GM12873 (cell line): Measurements from ENCODE around the gene FLAD1.

Experiments used
- TF ChIP-seq, protein P1 (sequence below): IDR thresholded peaks from 2 replicates; pipeline ENCODE4 v1.5.1; 2012; ENCODE audit warnings: low read depth, mild to moderate bottlenecking, moderate library complexity, low read length, control low read depth; ENCODE audit not compliant: insufficient read depth; ENCODE audit errors: missing control alignments

Gene FLAD1

DNA sequence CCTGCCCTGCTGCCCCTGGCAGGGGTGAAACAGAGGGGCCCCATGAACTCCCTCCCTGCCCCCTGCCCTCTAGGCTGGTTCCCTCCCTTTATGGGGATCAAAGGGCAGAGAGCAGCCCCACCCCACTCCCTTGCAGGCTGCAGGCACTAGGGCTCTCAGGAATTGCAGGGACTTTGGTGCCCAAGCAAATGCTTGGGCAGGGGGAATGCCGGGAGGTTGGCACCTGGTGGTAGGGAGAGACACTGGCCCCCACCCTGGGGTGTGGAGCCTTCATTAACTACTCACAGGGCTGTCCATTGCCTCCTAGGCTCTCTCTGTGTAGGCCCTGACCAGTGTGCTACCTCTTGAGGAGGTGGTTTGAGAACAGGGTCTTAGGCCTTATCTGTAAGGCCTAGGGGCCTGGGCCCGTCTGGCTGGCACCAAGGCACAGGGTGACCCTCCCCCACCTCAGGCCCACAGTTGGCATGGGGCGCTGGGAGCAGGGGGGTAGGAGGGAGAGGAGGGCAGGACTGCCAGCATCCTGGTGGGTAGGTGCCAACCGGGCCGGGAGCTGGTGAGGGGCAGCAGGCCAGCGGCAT, 24.2 kb downstream of the FLAD1 start:
- TF ChIP-seq, protein P1, sequence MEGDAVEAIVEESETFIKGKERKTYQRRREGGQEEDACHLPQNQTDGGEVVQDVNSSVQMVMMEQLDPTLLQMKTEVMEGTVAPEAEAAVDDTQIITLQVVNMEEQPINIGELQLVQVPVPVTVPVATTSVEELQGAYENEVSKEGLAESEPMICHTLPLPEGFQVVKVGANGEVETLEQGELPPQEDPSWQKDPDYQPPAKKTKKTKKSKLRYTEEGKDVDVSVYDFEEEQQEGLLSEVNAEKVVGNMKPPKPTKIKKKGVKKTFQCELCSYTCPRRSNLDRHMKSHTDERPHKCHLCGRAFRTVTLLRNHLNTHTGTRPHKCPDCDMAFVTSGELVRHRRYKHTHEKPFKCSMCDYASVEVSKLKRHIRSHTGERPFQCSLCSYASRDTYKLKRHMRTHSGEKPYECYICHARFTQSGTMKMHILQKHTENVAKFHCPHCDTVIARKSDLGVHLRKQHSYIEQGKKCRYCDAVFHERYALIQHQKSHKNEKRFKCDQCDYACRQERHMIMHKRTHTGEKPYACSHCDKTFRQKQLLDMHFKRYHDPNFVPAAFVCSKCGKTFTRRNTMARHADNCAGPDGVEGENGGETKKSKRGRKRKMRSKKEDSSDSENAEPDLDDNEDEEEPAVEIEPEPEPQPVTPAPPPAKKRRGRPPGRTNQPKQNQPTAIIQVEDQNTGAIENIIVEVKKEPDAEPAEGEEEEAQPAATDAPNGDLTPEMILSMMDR, result no peak

DNA sequence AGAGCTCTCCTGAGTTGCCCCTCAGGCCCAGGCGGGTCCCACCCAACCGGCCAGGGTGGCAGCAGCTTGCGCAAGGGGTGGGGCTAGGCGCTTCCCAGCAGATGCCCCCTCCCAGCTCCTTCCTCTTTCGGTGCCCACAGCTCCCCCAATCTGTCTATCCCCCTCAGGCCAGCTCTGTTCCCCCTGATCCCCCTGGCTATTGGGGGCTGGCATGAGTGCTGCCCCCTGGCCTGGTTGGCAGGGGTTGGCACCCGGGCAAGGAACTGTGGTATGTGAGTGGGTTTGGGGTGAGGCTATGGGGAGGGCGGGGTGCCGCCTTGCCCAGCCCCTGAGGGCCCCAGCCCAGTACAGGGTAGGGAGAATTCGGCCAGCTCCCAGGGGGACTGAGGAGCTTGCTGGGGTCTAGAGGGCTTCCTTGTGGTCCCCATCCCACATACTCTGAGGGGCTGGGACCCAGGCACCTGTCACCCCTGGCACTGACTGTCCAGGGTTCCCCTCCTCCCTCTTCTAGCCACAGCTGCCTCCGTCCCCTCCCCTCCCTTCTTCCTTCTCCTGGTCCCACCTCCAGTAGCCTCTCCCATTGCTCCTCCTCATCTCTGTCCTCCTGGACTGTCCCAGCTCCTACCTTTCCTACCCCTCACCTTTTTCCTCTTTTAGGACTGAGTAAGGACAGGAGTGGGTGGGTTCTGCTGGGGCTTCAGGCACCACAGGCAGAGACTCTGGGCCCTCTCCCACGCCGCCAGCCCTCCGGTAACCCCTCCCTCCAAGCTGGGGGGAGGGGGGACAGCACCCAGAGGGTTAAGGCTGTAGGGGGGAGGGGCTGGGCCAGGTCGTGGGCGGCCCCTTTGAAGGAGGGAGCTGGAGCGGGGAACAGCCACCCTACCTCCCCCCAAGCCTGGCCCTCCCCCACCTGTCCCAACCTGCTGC, 25.1 kb downstream of the FLAD1 start:
- TF ChIP-seq, protein P1, result no peak

DNA sequence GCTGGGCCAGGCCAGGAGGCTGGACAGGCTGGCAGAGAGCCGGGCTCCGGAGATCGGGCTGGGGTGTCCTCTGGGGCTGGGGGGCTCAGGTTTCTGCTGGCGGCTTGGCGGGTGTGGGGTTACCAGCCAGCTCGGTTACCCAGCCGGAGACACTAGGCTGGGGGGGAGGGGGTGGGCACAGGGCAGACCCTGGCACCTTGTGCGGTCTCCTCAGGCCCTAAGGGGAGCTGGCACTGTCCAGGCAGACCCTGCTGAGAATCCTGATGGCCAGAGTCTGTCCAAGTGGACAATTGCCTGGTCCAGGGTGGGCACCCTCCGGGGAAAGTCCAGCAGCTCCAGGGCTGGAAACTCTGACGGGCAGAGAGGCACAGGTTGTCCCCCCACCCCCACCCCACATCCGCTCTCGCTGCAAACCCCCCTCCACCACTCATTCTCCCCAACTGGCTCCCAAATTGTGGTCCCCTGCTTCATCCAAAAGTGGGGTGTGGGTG, 26.1 kb downstream of the FLAD1 start:
- TF ChIP-seq, protein P1, result no peak

DNA sequence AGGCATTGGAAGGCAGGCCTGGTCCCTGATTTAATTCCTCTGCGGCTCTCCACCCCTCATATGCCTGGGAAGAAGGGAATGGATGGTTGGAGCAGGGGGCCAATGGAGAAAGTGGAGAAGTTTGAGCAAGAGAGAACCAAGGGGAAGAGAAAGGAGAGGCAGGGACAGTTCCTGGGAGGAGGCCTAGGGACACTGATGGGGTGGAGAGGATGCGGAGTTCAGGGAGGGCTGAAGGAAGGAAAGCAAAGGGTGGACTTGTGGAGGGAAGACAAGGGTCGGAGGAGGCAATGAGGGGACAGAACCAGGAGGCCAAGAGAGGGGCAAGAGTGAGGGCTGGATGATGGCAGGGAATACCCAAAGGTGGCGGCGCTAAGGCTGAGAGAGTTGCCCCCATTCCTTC, 26.6 kb downstream of the FLAD1 start:
- TF ChIP-seq, protein P1, result no peak

DNA sequence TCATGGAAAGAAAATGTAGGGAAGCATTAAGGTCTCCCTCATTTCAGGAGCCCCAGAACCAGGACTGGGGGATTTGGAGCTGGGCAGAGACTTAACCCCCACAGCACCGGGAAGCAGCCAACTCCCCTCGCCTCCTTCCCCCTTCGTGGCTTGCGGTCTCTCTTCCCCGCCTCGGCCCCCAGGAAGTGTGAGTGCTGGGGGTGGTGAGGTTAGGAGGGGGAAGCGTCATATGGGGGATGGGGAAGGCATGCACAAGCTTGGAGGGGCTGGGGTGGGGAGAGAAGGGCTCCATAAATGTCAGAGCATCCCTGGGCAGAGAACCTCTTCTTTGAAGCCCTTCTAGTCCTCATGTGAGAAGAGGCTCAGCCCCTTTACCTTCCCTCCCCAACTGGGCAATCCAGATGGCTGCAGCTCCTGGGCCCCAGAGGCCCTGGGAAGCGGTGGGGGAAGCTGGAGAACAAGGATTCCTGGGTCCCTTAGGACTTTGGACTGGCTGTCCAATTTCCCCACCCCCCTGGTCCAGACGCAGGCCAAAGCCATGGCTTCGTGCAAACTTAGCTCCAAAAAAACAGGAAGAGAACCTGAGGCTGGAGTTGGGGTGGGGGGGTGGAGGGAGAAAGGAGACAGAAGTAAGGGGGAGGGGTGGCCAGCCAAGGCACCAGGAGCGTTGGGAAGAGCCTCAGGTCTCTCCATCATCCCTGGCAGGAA, 27.2 kb downstream of the FLAD1 start:
- TF ChIP-seq, protein P1, result no peak

DNA sequence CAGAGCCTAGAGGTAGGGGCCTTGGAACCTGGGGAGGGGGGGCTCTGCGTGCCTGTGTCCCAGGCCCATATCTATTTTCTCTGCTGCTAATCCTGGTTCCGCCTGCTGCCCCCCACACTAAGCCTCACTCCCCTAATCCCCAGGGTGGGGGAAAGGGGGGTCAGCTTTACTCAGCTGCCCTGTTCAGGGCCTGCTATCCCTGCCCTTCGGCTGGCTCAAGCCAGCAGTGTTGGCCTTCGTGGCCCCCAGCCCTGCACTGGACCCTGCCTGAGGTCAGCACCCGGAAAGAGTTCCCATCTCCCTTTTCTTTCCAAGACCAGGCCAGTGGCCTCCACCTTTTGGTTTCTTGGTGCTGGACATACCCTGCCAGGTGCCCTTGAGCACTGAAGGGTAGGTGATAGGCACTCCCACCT, 27.9 kb downstream of the FLAD1 start:
- TF ChIP-seq, protein P1, result no peak
